Mucosa of descending colon (tissue), 3 donors: ENCODE data around the gene ATP2C2. TPM values are rescaled to one million over a fixed set of nuclear protein-coding genes. Genes with fewer than 3 reads are reported as not detected.

Experiments used
- ATAC-seq: fragments of 200-7000 bp; cut with Tn5 transposase; one replicate; pipeline ENCODE4 v1.9.1; 2020; ENCODE audit warnings: mild to moderate bottlenecking, moderate library complexity
- DNase-seq, 3 donors: peaks; one replicate each; pipeline ENCODE4 v3.0.0-alpha.2; 2020
- H3K36me3 ChIP-seq: fragments of 200-600 bp; one replicate; pipeline ENCODE4 v1.8.0; 2021; ENCODE audit warnings: low read depth, mild to moderate bottlenecking
- H3K4me1 ChIP-seq: fragments of 200-600 bp; one replicate; pipeline ENCODE4 v1.8.0; 2021; ENCODE audit warnings: low read depth, mild to moderate bottlenecking
- H3K4me3 ChIP-seq: fragments of 200-600 bp; one replicate; pipeline ENCODE4 v1.8.0; 2021; ENCODE audit warnings: mild to moderate bottlenecking
- H3K9me3 ChIP-seq: fragments of 200-600 bp; one replicate; pipeline ENCODE4 v1.8.0; 2021; ENCODE audit warnings: mild to moderate bottlenecking
- CTCF ChIP-seq: fragments of 200-600 bp; IDR thresholded peaks from one replicate; pipeline ENCODE4 v1.8.0; 2022; ENCODE audit warnings: antibody characterized with exemption, mild to moderate bottlenecking
- intact Hi-C, 2 donors: fragments of 100-400 bp; cut with DNase I in 1 of 2; cut with micrococcal nuclease in 1 of 2; formaldehyde crosslinking; loops; one replicate each; pipeline versions ENCODE4 v1.11.0 to v1.11.1; 2022; cut with DNase I, micrococcal nuclease
- total RNA-seq, 3 donors: library from RNA; stranded (reverse); fragmentation: NEBNext Ultra II Directional in 2 of 3; extraction: Animal tissue kit (Norgen Biotek cat#: 25700) in 2 of 3; gene quantifications; one replicate each; pipeline versions ENCODE4 v1.2.1 to v1.2.4, GENCODE V29; 2021 to 2023
- donor health status: DM: no; HTN: no; CAD: no; lungs with moderate emphysema.
- donor health status: DM: no; HTN: no; CAD: no.
- donor health status: DM: no; HTN: yes; CAD: no.

The ATP2C2 gene
- total RNA-seq, 3 donors from 2014 or later, result 98.8 to 322 (median 159) TPM

GRCh38 chr16:84459941-84460405 lies 91.6 kb downstream of the ATP2C2 start:
- Histone ChIP-seq H3K36me3 (no peaks in the 10 kb centered on the region), H3K4me3 (no peak overlapping the region), H3K4me1 (no peaks in the 10 kb centered on the region), H3K9me3 (no peaks in the 10 kb centered on the region)
- ATAC-seq (peak; percentile 44), DNase-seq (peak in 2 of 3 donors; percentile 35 to 51)
- TF ChIP-seq CTCF, result no peak
- intact Hi-C loops, result no loop called here

- no peaks in the 10 kb centered on the region for H3K9me3 ChIP-seq
- peak in 2 of 3 donors; percentile 12 to 40 for DNase-seq
- H3K4me3 ChIP-seq, result no peak overlapping the region
- ATAC-seq, result no peak
- no peak for TF ChIP-seq CTCF
- no peaks in the 10 kb centered on the region for H3K36me3 ChIP-seq
- intact Hi-C loops, result no loop called here
- no peaks in the 10 kb centered on the region for H3K4me1 ChIP-seq
Observed at GRCh38 chr16:84460406-84461028, 92.2 kb downstream of the ATP2C2 start.

- TF ChIP-seq CTCF, result no peak
- Histone ChIP-seq H3K9me3 (no peaks in the 10 kb centered on the region), H3K36me3 (no peaks in the 10 kb centered on the region), H3K4me1 (no peaks in the 10 kb centered on the region), H3K4me3 (no peak overlapping the region)
- DNase-seq (peak in 1 of 3 donors; percentile 14), ATAC-seq (no peak)
- intact Hi-C loops, result no loop called here
Observed at GRCh38 chr16:84461029-84461412, 92.7 kb downstream of the ATP2C2 start.

GRCh38 chr16:84461413-84462295 lies 93.3 kb downstream of the ATP2C2 start:
- Histone ChIP-seq H3K4me1 (no peaks in the 10 kb centered on the region), H3K9me3 (peaks cover 2% of the 10 kb centered on the region), H3K36me3 (no peaks in the 10 kb centered on the region), H3K4me3 (no peak overlapping the region)
- intact Hi-C loops, result no loop called here
- TF ChIP-seq CTCF, result no peak
- peak in 2 of 3 donors; percentile 20 to 28 for DNase-seq
- ATAC-seq, result peak; percentile 44

- Histone ChIP-seq H3K4me1 (no peaks in the 10 kb centered on the region), H3K4me3 (no peak overlapping the region), H3K36me3 (no peaks in the 10 kb centered on the region), H3K9me3 (peaks cover 9% of the 10 kb centered on the region)
- peak in 1 of 3 donors; percentile 18 for DNase-seq
- TF ChIP-seq CTCF, result no peak
- ATAC-seq, result no peak
- intact Hi-C loops, result no loop called here
Observed at GRCh38 chr16:84462296-84463210, 94.2 kb downstream of the ATP2C2 start.
